ENCODE results near the gene TSPAN16. TPM values are rescaled to one million over a fixed set of nuclear protein-coding genes. Genes with fewer than 3 reads are reported as not detected.

TSPAN16 gene
- total RNA-seq, 1 experiment from 2014 or later: not detected

- peaks cover 10% of the 10 kb centered on the region for H3K9me3 Mint-ChIP-seq
- H3K4me3 Mint-ChIP-seq: no peak overlapping the region
- ChIA-PET POLR2A (no interaction called here), CTCF (interaction anchor here (0.6 to 2.0 kb wide), 3 partner anchors 11 to 110 kb away, joined by 3 to 8 read pairs (median 6); partner anchors contain the start of genes DOCK6 and EPOR)
- ATAC-seq (no peak), DNase-seq (ENCODE audit: low spot score) (no peak)
- H3K27me3 Mint-ChIP-seq (ENCODE audit: low read depth): peaks cover 12% of the 10 kb centered on the region
- TF ChIP-seq CREB1 (CRISPR knock-in tag; IDR thresholded peaks at IDR 0.05) (no peak), CDX4 (CRISPR knock-in tag; IDR thresholded peaks at IDR 0.05; ENCODE audit: borderline replicate concordance) (no peak), E2F4 (CRISPR knock-in tag; IDR thresholded peaks at IDR 0.05; ENCODE audit: borderline replicate concordance, low read depth) (no peak), ZNF671 (CRISPR knock-in tag; IDR thresholded peaks at IDR 0.05) (no peak), ZNF317 (CRISPR knock-in tag; IDR thresholded peaks at IDR 0.05; ENCODE audit: borderline replicate concordance, low read depth) (no peak), NFATC4 (CRISPR knock-in tag; IDR thresholded peaks at IDR 0.05) (no peak)
- TF ChIP-seq, protein P1, sequence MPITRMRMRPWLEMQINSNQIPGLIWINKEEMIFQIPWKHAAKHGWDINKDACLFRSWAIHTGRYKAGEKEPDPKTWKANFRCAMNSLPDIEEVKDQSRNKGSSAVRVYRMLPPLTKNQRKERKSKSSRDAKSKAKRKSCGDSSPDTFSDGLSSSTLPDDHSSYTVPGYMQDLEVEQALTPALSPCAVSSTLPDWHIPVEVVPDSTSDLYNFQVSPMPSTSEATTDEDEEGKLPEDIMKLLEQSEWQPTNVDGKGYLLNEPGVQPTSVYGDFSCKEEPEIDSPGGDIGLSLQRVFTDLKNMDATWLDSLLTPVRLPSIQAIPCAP (CRISPR knock-in tag; IDR thresholded peaks at IDR 0.05): no peak
- TF ChIP-seq, protein P2, sequence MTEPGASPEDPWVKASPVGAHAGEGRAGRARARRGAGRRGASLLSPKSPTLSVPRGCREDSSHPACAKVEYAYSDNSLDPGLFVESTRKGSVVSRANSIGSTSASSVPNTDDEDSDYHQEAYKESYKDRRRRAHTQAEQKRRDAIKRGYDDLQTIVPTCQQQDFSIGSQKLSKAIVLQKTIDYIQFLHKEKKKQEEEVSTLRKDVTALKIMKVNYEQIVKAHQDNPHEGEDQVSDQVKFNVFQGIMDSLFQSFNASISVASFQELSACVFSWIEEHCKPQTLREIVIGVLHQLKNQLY (CRISPR knock-in tag; IDR thresholded peaks at IDR 0.05): no peak
- TF ChIP-seq, protein P3, sequence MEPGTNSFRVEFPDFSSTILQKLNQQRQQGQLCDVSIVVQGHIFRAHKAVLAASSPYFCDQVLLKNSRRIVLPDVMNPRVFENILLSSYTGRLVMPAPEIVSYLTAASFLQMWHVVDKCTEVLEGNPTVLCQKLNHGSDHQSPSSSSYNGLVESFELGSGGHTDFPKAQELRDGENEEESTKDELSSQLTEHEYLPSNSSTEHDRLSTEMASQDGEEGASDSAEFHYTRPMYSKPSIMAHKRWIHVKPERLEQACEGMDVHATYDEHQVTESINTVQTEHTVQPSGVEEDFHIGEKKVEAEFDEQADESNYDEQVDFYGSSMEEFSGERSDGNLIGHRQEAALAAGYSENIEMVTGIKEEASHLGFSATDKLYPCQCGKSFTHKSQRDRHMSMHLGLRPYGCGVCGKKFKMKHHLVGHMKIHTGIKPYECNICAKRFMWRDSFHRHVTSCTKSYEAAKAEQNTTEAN (CRISPR knock-in tag; IDR thresholded peaks at IDR 0.05): no peak
- H3K27ac Mint-ChIP-seq: no peak overlapping the region
- H3K4me1 Mint-ChIP-seq: peaks cover 6% of the 10 kb centered on the region
- H3K36me3 Mint-ChIP-seq: peaks cover 7% of the 10 kb centered on the region
Observed at GRCh38 chr19:11273296-11273695, 22.7 kb upstream of the TSPAN16 start.

DNA sequence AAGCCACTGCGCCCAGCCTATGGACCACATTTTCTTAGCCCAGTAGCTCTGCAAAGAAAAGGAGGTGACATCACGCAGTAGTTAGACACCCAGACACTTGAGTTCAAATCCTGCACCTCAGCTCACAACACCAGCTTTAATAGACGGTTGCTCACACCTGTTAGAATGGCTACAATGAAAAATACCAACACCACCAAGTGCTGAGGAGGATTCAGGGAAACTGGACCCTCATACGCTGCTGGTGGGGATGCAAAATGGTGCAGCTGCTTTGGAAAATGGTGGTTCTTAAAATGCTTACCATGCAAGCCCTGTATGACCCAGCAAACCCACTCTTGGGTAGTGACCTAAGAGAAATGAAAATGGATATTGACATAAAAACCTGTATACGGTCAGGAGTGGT, 22.0 kb upstream of the TSPAN16 start:
- POLR2A ChIA-PET: no interaction called here
- ATAC-seq (no peak), DNase-seq (ENCODE audit: low spot score) (no peak)
- Mint-ChIP-seq H3K9me3 (peaks cover 10% of the 10 kb centered on the region), H3K27me3 (ENCODE audit: low read depth) (peaks cover 12% of the 10 kb centered on the region), H3K4me3 (no peak overlapping the region), H3K36me3 (peaks cover 7% of the 10 kb centered on the region), H3K27ac (no peak overlapping the region), H3K4me1 (peaks cover 6% of the 10 kb centered on the region)
- CTCF ChIA-PET: interaction anchor here (0.6 to 2.1 kb wide), 4 partner anchors 12 to 109 kb away, joined by 3 to 11 read pairs (median 7); partner anchors contain the start of genes DOCK6 and EPOR
- TF ChIP-seq MAX (CRISPR knock-in tag; IDR thresholded peaks at IDR 0.05): no peak
- TF ChIP-seq E2F4 (CRISPR knock-in tag; IDR thresholded peaks at IDR 0.05; ENCODE audit: borderline replicate concordance, low read depth): no peak
- TF ChIP-seq, protein P4, sequence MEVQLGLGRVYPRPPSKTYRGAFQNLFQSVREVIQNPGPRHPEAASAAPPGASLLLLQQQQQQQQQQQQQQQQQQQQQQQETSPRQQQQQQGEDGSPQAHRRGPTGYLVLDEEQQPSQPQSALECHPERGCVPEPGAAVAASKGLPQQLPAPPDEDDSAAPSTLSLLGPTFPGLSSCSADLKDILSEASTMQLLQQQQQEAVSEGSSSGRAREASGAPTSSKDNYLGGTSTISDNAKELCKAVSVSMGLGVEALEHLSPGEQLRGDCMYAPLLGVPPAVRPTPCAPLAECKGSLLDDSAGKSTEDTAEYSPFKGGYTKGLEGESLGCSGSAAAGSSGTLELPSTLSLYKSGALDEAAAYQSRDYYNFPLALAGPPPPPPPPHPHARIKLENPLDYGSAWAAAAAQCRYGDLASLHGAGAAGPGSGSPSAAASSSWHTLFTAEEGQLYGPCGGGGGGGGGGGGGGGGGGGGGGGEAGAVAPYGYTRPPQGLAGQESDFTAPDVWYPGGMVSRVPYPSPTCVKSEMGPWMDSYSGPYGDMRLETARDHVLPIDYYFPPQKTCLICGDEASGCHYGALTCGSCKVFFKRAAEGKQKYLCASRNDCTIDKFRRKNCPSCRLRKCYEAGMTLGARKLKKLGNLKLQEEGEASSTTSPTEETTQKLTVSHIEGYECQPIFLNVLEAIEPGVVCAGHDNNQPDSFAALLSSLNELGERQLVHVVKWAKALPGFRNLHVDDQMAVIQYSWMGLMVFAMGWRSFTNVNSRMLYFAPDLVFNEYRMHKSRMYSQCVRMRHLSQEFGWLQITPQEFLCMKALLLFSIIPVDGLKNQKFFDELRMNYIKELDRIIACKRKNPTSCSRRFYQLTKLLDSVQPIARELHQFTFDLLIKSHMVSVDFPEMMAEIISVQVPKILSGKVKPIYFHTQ (CRISPR knock-in tag; IDR thresholded peaks at IDR 0.05): no peak
- no peak for TF ChIP-seq CDX4 (CRISPR knock-in tag; IDR thresholded peaks at IDR 0.05; ENCODE audit: borderline replicate concordance)
- TF ChIP-seq KAT7 (CRISPR knock-in tag; IDR thresholded peaks at IDR 0.05; ENCODE audit: borderline replicate concordance): no peak
- TF ChIP-seq TP53 (CRISPR knock-in tag; IDR thresholded peaks at IDR 0.05): no peak
- TF ChIP-seq, protein P5, sequence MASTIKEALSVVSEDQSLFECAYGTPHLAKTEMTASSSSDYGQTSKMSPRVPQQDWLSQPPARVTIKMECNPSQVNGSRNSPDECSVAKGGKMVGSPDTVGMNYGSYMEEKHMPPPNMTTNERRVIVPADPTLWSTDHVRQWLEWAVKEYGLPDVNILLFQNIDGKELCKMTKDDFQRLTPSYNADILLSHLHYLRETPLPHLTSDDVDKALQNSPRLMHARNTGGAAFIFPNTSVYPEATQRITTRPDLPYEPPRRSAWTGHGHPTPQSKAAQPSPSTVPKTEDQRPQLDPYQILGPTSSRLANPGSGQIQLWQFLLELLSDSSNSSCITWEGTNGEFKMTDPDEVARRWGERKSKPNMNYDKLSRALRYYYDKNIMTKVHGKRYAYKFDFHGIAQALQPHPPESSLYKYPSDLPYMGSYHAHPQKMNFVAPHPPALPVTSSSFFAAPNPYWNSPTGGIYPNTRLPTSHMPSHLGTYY (CRISPR knock-in tag; IDR thresholded peaks at IDR 0.05): no peak
- TF ChIP-seq, protein P2 (CRISPR knock-in tag; IDR thresholded peaks at IDR 0.05): no peak
- no peak for TF ChIP-seq FOXK1 (CRISPR knock-in tag; IDR thresholded peaks at IDR 0.05)
- no peak for TF ChIP-seq FOXJ3 (CRISPR knock-in tag; IDR thresholded peaks at IDR 0.05; ENCODE audit: borderline replicate concordance)
- no peak for TF ChIP-seq FOXP4 (CRISPR knock-in tag; IDR thresholded peaks at IDR 0.05)
- no peak for TF ChIP-seq IRF2 (CRISPR knock-in tag; IDR thresholded peaks at IDR 0.05; ENCODE audit: borderline replicate concordance, low read depth)
- no peak for TF ChIP-seq ZNF138 (CRISPR knock-in tag; conservative IDR thresholded peaks at IDR 0.05)

All from WTC11 (cell line).